HepG2 (cell line): Measurements from ENCODE around the gene PTGDS. TPM values are rescaled to one million over a fixed set of nuclear protein-coding genes. Genes with fewer than 3 reads are reported as not detected.

Experiments used
- ATAC-seq: fragments of 200-7000 bp; cut with Tn5 transposase; 3 replicates; pipeline ENCODE4 v1.9.1; 2020; ENCODE audit warnings: mild to moderate bottlenecking, moderate library complexity
- BruUV-seq: library from RNA; stranded (reverse); fragments of 400-500 nt; replicated peaks from 2 replicates; lab custom pipeline; 2021; lab: Mats Ljungman, UMichigan
- CTCF ChIA-PET: fragments of 300-600 bp; formaldehyde crosslinking; extraction: SDS; loops from one replicate; lab custom pipeline; 2021; ENCODE audit warnings: low total read pairs, inconsistent platforms, low intra/inter-chr PET ratio; lab: Yijun Ruan, JAX
- POLR2A ChIA-PET: fragments of 350-600 bp; sonication (Branson Sonifier 250); formaldehyde crosslinking; loops from one replicate; lab custom pipeline; 2020; ENCODE audit warnings: antibody characterized with exemption, inconsistent platforms; lab: Yijun Ruan, JAX
- DNase-seq: peaks from one replicate; pipeline ENCODE4 v3.0.0-alpha.2; 2015; ENCODE audit warnings: low spot score
- FAIRE-seq: peaks from 3 replicates; lab custom pipeline; 2011; peaks lifted over from hg19 to GRCh38; lab: Jason Lieb, UNC
- H2AFZ ChIP-seq: one replicate; pipeline ENCODE4 v1.6.1; 2011; ENCODE audit warnings: low read length, inconsistent platforms
- H3K27ac ChIP-seq: fragments of 300-600 bp; 3 replicates; pipeline ENCODE4 v1.8.0; 2011; ENCODE audit warnings: mixed run types, mild to moderate bottlenecking, mixed read lengths, low read length, inconsistent platforms; ENCODE audit not compliant: insufficient read depth; ENCODE audit errors: extremely low read length
- H3K27me3 ChIP-seq, 2 experiments: fragments of 200-600 bp in 1 of 2; 2 replicates in 1 of 2; 3 replicates in 1 of 2; pipeline versions ENCODE4 v1.6.0 to v1.8.0; 2011; ENCODE audit warnings: low read length in 2 of 2, mild to moderate bottlenecking in 2 of 2, moderate library complexity in 2 of 2, inconsistent platforms in 1 of 2; ENCODE audit not compliant: insufficient read depth in 2 of 2, control insufficient read depth in 1 of 2
- H3K36me3 ChIP-seq, 2 experiments: fragments of 200-600 bp in 1 of 2; replicated peaks in 1 of 2; 2 replicates in 1 of 2; 3 replicates in 1 of 2; pipeline versions ENCODE4 v1.5.1 to v1.8.0; 2011; ENCODE audit warnings: low read length in 2 of 2, inconsistent platforms in 1 of 2; ENCODE audit not compliant: insufficient read depth in 2 of 2, control insufficient read depth in 1 of 2
- H3K4me1 ChIP-seq: 2 replicates; pipeline ENCODE4 v1.5.1; 2012; ENCODE audit warnings: low read length, inconsistent platforms; ENCODE audit not compliant: insufficient read depth
- H3K4me2 ChIP-seq: 2 replicates; pipeline ENCODE4 v1.6.0; 2011; ENCODE audit warnings: low read depth, low read length, inconsistent platforms
- H3K4me3 ChIP-seq, 3 experiments: fragments of 200-600 bp in 1 of 3; sonication (generic), shearing (Covaris generic) in 1 of 3; replicated peaks in 1 of 3; 2 replicates each; pipeline ENCODE4 v1.5.1; 2011 to 2016; ENCODE audit warnings: low read length in 3 of 3, inconsistent platforms in 2 of 3, low read depth in 2 of 3, mild to moderate bottlenecking in 2 of 3, control low read depth in 1 of 3, mixed read lengths in 1 of 3; ENCODE audit not compliant: insufficient read depth in 1 of 3
- H3K79me2 ChIP-seq: one replicate; pipeline ENCODE4 v1.6.1; 2011; ENCODE audit warnings: low read length, inconsistent platforms; ENCODE audit not compliant: insufficient read depth
- H3K9ac ChIP-seq: 2 replicates; pipeline ENCODE4 v1.6.0; 2011; ENCODE audit warnings: mild to moderate bottlenecking, low read depth, low read length, inconsistent platforms; ENCODE audit not compliant: insufficient read depth
- H3K9me3 ChIP-seq: 2 replicates; pipeline ENCODE4 v1.5.1; 2012; ENCODE audit warnings: mild to moderate bottlenecking, low read length
- H4K20me1 ChIP-seq: 2 replicates; pipeline ENCODE4 v1.6.0; 2011; ENCODE audit warnings: inconsistent platforms, mild to moderate bottlenecking, low read length, moderate library complexity; ENCODE audit not compliant: insufficient read depth
- ARHGAP35 ChIP-seq: sonication (generic); formaldehyde crosslinking; IDR thresholded peaks from 2 replicates; pipeline ENCODE4 v1.9.0; 2022; ENCODE audit warnings: mild to moderate bottlenecking, inconsistent platforms, moderate library complexity, missing genetic modification reagents, borderline replicate concordance
- CHCHD3 ChIP-seq: sonication (generic); formaldehyde crosslinking; IDR thresholded peaks from 2 replicates; pipeline ENCODE4 v1.8.0; 2022; ENCODE audit warnings: mild to moderate bottlenecking, missing genetic modification reagents, moderate library complexity
- DPF2 ChIP-seq: sonication (generic); formaldehyde crosslinking; IDR thresholded peaks from 2 replicates; pipeline ENCODE4 v1.4.0; 2020; ENCODE audit warnings: mild to moderate bottlenecking, low read depth, missing genetic modification reagents, borderline replicate concordance
- NFRKB ChIP-seq: fragments of 450-650 bp; IDR thresholded peaks from 2 replicates; pipeline ENCODE4 v1.6.1; 2017
- POLR2AphosphoS2 ChIP-seq: IDR thresholded peaks from 2 replicates; pipeline ENCODE4 v1.6.1; 2011; ENCODE audit warnings: low read depth, low read length, improper control_type of control experiment
- POLR2AphosphoS5 ChIP-seq: IDR thresholded peaks from 2 replicates; pipeline ENCODE4 v1.6.1; 2012; ENCODE audit warnings: low read depth, low read length
- STAG1 ChIP-seq: sonication (generic); formaldehyde crosslinking; IDR thresholded peaks from 2 replicates; pipeline ENCODE4 v1.4.0; 2020; ENCODE audit warnings: missing genetic modification reagents
- ZNF547 ChIP-seq: sonication (generic); formaldehyde crosslinking; IDR thresholded peaks from 2 replicates; pipeline ENCODE4 v1.5.1; 2020; ENCODE audit warnings: mild to moderate bottlenecking, missing genetic modification reagents
- ZNF75D ChIP-seq: sonication (generic); formaldehyde crosslinking; IDR thresholded peaks from 2 replicates; pipeline ENCODE4 v1.8.1; 2023; ENCODE audit warnings: missing genetic modification reagents, mild to moderate bottlenecking, borderline replicate concordance
- WGBS: methylation state at CpG from one replicate; pipeline ENCODE4 v1.1.6; 2017; ENCODE audit warnings: low lambda C conversion rate; 5-methylcytosine and 5-hydroxymethylcytosine counted together
- in situ Hi-C: cut with HindIII; loops from 2 replicates; pipeline ENCODE4 v1.10.0; 2017; ENCODE audit warnings: low pct_unique_long_range_greater_than_20kb; ENCODE audit not compliant: extremely low pct_ligation_motif_present
- intact Hi-C: fragments of 100-400 bp; cut with micrococcal nuclease; formaldehyde crosslinking; loops from one replicate; pipeline ENCODE4 v1.10.0; 2022; ENCODE audit not compliant: unreplicated experiment
- polyA plus RNA-seq, 8 experiments: library from polyadenylated mRNA; depleted of rRNA in 3 of 8; stranded (reverse) in 7 of 8; unstranded in 1 of 8; fragments of >200 nt; fragmentation: Illumina TruSeq in 4 of 8; extraction: Trizol in 4 of 8; gene quantifications; 2 replicates each; pipeline versions ENCODE4 v1.2.1 to v1.2.3, GENCODE V29; 2011 to 2016; ENCODE audit warnings: low read depth in 4 of 8, missing spikeins in 1 of 8, mixed read lengths in 1 of 8; ENCODE audit not compliant: insufficient read depth in 1 of 8
- total RNA-seq, 5 experiments: library from RNA; depleted of rRNA; stranded (reverse); fragments of >200 nt; fragmentation: Illumina TruSeq; extraction: Trizol; gene quantifications; 2 replicates each; pipeline ENCODE4 v1.2.3, GENCODE V29; 2016; ENCODE audit warnings: low read depth in 1 of 5
- TF ChIP-seq, protein P1 (sequence below): sonication (generic); formaldehyde crosslinking; IDR thresholded peaks from 2 replicates; pipeline ENCODE4 v1.5.1; 2020; ENCODE audit warnings: missing genetic modification reagents, mild to moderate bottlenecking, borderline replicate concordance
- TF ChIP-seq, protein P2 (sequence below): IDR thresholded peaks from 2 replicates; pipeline ENCODE4 v1.6.1; 2016; ENCODE audit warnings: missing genetic modification reagents, missing compliant biosample characterization

PTGDS gene
- total and polyA plus RNA-seq, 2 of the 13 experiments (the other 11 are each of a cell fraction or from before 2014, with no cell fraction given): 0.33 to 0.50 TPM

- TF ChIP-seq, protein P1, sequence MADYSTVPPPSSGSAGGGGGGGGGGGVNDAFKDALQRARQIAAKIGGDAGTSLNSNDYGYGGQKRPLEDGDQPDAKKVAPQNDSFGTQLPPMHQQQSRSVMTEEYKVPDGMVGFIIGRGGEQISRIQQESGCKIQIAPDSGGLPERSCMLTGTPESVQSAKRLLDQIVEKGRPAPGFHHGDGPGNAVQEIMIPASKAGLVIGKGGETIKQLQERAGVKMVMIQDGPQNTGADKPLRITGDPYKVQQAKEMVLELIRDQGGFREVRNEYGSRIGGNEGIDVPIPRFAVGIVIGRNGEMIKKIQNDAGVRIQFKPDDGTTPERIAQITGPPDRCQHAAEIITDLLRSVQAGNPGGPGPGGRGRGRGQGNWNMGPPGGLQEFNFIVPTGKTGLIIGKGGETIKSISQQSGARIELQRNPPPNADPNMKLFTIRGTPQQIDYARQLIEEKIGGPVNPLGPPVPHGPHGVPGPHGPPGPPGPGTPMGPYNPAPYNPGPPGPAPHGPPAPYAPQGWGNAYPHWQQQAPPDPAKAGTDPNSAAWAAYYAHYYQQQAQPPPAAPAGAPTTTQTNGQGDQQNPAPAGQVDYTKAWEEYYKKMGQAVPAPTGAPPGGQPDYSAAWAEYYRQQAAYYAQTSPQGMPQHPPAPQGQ (CRISPR knock-in tag): no peak
- TF ChIP-seq ZNF75D (CRISPR knock-in tag) (no peak), STAG1 (CRISPR knock-in tag) (no peak), NFRKB (no peak), DPF2 (CRISPR knock-in tag) (no peak), ZNF547 (CRISPR knock-in tag) (no peak), POLR2AphosphoS2 (no peak), POLR2AphosphoS5 (no peak), CHCHD3 (no peak)
- TF ChIP-seq, all 625 proteins: peak for 0
Measured at GRCh38 chr9:137007816-137008270, 30.5 kb downstream of the PTGDS start (continued).

DNA sequence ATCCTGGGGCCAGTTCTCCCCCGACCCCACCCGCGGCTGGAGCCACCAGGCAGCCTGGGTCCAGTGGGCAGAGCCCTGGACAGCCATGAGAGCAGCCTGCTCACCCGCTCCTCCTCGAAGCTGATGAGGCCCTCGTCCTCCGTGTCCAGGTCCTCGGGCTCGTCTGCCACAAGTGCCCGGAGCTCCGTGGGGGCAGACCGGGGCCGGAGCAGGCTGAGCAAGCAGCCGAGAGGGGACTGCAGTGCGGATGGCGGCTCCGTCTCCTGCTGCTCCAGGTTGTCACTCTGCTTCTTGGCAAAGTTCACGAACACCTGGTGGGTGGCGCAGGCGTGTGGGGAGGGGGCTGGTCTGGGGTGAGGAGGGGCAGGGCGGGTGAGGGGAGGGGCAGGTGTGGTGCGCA is 31.0 kb downstream of the PTGDS start:
- no peak overlapping the region for H2AFZ ChIP-seq
- ChIA-PET POLR2A (no interaction called here), CTCF (no interaction called here)
- H3K79me2 ChIP-seq: no peaks in the 10 kb centered on the region
- no peak overlapping the region for H3K27ac ChIP-seq
- H3K4me3 ChIP-seq: no peak overlapping the region
- H3K4me1 ChIP-seq: no peaks in the 10 kb centered on the region
- 90% methylated on average over 14 of the region's 22 CpGs for WGBS
- H3K4me2 ChIP-seq: no peak overlapping the region
- no TSS peak for BruUV-seq
- ATAC-seq (no peak), DNase-seq (no peak), FAIRE-seq (no peak)
- no peaks in the 10 kb centered on the region for H4K20me1 ChIP-seq
- intact Hi-C loops (no loop called here), in situ Hi-C loops (no loop called here)
- no peak for TF ChIP-seq ARHGAP35 (CRISPR knock-in tag)
- TF ChIP-seq, protein P2, sequence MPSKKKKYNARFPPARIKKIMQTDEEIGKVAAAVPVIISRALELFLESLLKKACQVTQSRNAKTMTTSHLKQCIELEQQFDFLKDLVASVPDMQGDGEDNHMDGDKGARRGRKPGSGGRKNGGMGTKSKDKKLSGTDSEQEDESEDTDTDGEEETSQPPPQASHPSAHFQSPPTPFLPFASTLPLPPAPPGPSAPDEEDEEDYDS (CRISPR knock-in tag): no peak
- no peak overlapping the region for H3K9ac ChIP-seq
- peaks cover 4% of the 10 kb centered on the region; the same call in 1 of the 2 replicates for H3K9me3 ChIP-seq
- no peaks in the 10 kb centered on the region for H3K36me3 ChIP-seq
- H3K27me3 ChIP-seq: no peaks in the 10 kb centered on the region
